IMR-90 (cell line): Measurements from ENCODE around the gene SH3RF1. TPM values are rescaled to one million over a fixed set of nuclear protein-coding genes. Genes with fewer than 3 reads are reported as not detected.

ENCODE experiments used
- ATAC-seq: fragments of 200-7000 bp; cut with Tn5 transposase; 2 replicates; pipeline ENCODE4 v1.9.1; 2020; ENCODE audit warnings: low read depth, mild to moderate bottlenecking, moderate library complexity
- BruUV-seq: library from RNA; stranded (reverse); fragments of 400-500 nt; replicated peaks from 2 replicates; lab custom pipeline; 2021; lab: Mats Ljungman, UMichigan
- CTCF ChIA-PET: fragments of 300-600 bp; formaldehyde crosslinking; extraction: SDS; loops from one replicate; lab custom pipeline; 2021; ENCODE audit warnings: antibody characterized with exemption; lab: Yijun Ruan, JAX
- POLR2A ChIA-PET: fragments of 300-600 bp; sonication (Branson Sonifier 250); formaldehyde crosslinking; loops from one replicate; lab custom pipeline; 2022; ENCODE audit warnings: antibody characterized with exemption; ENCODE audit not compliant: unreplicated experiment; lab: Charles Lee
- DNase-seq: peaks from one replicate; pipeline ENCODE4 v3.0.0; 2013
- H2AFZ ChIP-seq: replicated peaks from 2 replicates; pipeline ENCODE3; 2013; ENCODE audit warnings: low read length, mild to moderate bottlenecking; ENCODE audit not compliant: poor library complexity
- H2AK5ac ChIP-seq: 2 replicates; pipeline ENCODE4 v1.6.1; 2013; ENCODE audit warnings: low read depth, low read length, inconsistent platforms
- H2AK9ac ChIP-seq: replicated peaks from 2 replicates; pipeline ENCODE3; 2013; ENCODE audit warnings: mild to moderate bottlenecking, low read depth, low read length, moderate library complexity; ENCODE audit not compliant: poor library complexity
- H2BK120ac ChIP-seq: 2 replicates; pipeline ENCODE4 v1.6.1; 2013; ENCODE audit warnings: low read depth, low read length, inconsistent platforms
- H2BK15ac ChIP-seq: 3 replicates; pipeline ENCODE4 v1.6.1; 2013; ENCODE audit warnings: low read depth, low read length, inconsistent platforms
- H2BK20ac ChIP-seq: 2 replicates; pipeline ENCODE4 v1.6.1; 2013; ENCODE audit warnings: low read depth, mild to moderate bottlenecking, inconsistent platforms, low read length, moderate library complexity
- H2BK5ac ChIP-seq: 2 replicates; pipeline ENCODE4 v1.6.1; 2013; ENCODE audit warnings: mild to moderate bottlenecking, low read depth, low read length, inconsistent platforms; ENCODE audit not compliant: poor library complexity, severe bottlenecking
- H3K14ac ChIP-seq: replicated peaks from 2 replicates; pipeline ENCODE4 v1.6.1; 2013; ENCODE audit warnings: low read depth, low read length, inconsistent platforms
- H3K18ac ChIP-seq: 2 replicates; pipeline ENCODE4 v1.6.1; 2013; ENCODE audit warnings: low read depth, low read length, control low read depth
- H3K23ac ChIP-seq: 2 replicates; pipeline ENCODE4 v1.6.1; 2013; ENCODE audit warnings: low read depth, low read length, inconsistent platforms
- H3K27ac ChIP-seq: 2 replicates; pipeline ENCODE4 v1.5.1; 2013; ENCODE audit warnings: mild to moderate bottlenecking, control low read depth, low read length; ENCODE audit not compliant: insufficient read depth
- H3K27me3 ChIP-seq: 2 replicates; pipeline ENCODE4 v1.6.1; 2013; ENCODE audit warnings: low read length; ENCODE audit not compliant: control insufficient read depth, insufficient read depth
- H3K36me3 ChIP-seq: 2 replicates; pipeline ENCODE4 v1.6.1; 2013; ENCODE audit warnings: low read length, mixed read lengths; ENCODE audit not compliant: control insufficient read depth, insufficient read depth
- H3K4ac ChIP-seq: 2 replicates; pipeline ENCODE4 v1.6.1; 2013; ENCODE audit warnings: low read depth, low read length, inconsistent platforms
- H3K4me1 ChIP-seq: 2 replicates; pipeline ENCODE4 v1.6.1; 2013; ENCODE audit warnings: low read length, mixed read lengths; ENCODE audit not compliant: control insufficient read depth, insufficient read depth
- H3K4me2 ChIP-seq: 2 replicates; pipeline ENCODE4 v1.6.1; 2013; ENCODE audit warnings: low read depth, mild to moderate bottlenecking, control low read depth, low read length, moderate library complexity
- H3K4me3 ChIP-seq: 2 replicates; pipeline ENCODE4 v1.5.1; 2013; ENCODE audit warnings: low read depth, mild to moderate bottlenecking, control low read depth, low read length, moderate library complexity; ENCODE audit not compliant: insufficient read depth
- H3K56ac ChIP-seq: 2 replicates; pipeline ENCODE4 v1.6.1; 2013; ENCODE audit warnings: low read length, inconsistent platforms; ENCODE audit not compliant: insufficient read depth; ENCODE audit errors: extremely low read depth
- H3K79me1 ChIP-seq, 2 experiments: 2 replicates each; pipeline ENCODE4 v1.6.1; 2013; ENCODE audit warnings: low read length in 2 of 2, inconsistent platforms in 1 of 2, low read depth in 1 of 2
- H3K9ac ChIP-seq: 2 replicates; pipeline ENCODE4 v1.6.1; 2013; ENCODE audit warnings: low read depth, low read length, control low read depth
- H3K9me1 ChIP-seq: 2 replicates; pipeline ENCODE4 v1.6.1; 2013; ENCODE audit warnings: low read length, inconsistent platforms; ENCODE audit not compliant: insufficient read depth
- H3K9me3 ChIP-seq: 2 replicates; pipeline ENCODE4 v1.6.1; 2013; ENCODE audit warnings: low read length; ENCODE audit not compliant: control insufficient read depth, insufficient read depth
- H4K20me1 ChIP-seq: 2 replicates; pipeline ENCODE4 v1.6.1; 2013; ENCODE audit warnings: low read length, inconsistent platforms; ENCODE audit not compliant: insufficient read depth
- H4K5ac ChIP-seq: 2 replicates; pipeline ENCODE4 v1.6.1; 2013; ENCODE audit warnings: mild to moderate bottlenecking, low read depth, low read length, control low read depth
- H4K8ac ChIP-seq, 2 experiments: 2 replicates each; pipeline ENCODE4 v1.6.1; 2013; ENCODE audit warnings: low read depth in 2 of 2, low read length in 2 of 2, control low read depth in 1 of 2, inconsistent platforms in 1 of 2
- H4K91ac ChIP-seq: 2 replicates; pipeline ENCODE4 v1.6.1; 2013; ENCODE audit warnings: low read depth, low read length, inconsistent platforms; ENCODE audit not compliant: insufficient read depth
- BHLHE40 ChIP-seq: fragments of 150-350 bp; IDR thresholded peaks from 2 replicates; pipeline ENCODE4 v1.6.1; 2016; ENCODE audit warnings: mild to moderate bottlenecking, low read depth, low read length
- CEBPB ChIP-seq: IDR thresholded peaks from 2 replicates; pipeline ENCODE4 v1.6.1; 2012; ENCODE audit warnings: low read depth, low read length, improper control_type of control experiment
- CHD1 ChIP-seq: IDR thresholded peaks from 2 replicates; pipeline ENCODE4 v1.6.1; 2012; ENCODE audit warnings: low read depth, low read length, improper control_type of control experiment
- CTCF ChIP-seq: conservative IDR thresholded peaks from 2 replicates; pipeline ENCODE4 v1.5.1; 2012; ENCODE audit warnings: mild to moderate bottlenecking, low read depth, low read length, improper control_type of control experiment
- ELK1 ChIP-seq: fragments of 150-350 bp; IDR thresholded peaks from 2 replicates; pipeline ENCODE4 v1.6.1; 2016; ENCODE audit warnings: low read depth, mild to moderate bottlenecking, low read length, moderate library complexity, borderline replicate concordance
- FOS ChIP-seq: fragments of 150-350 bp; IDR thresholded peaks from 2 replicates; pipeline ENCODE4 v1.6.1; 2016; ENCODE audit warnings: low read depth, low read length
- MAFK ChIP-seq: IDR thresholded peaks from 2 replicates; pipeline ENCODE4 v1.6.1; 2012; ENCODE audit warnings: low read depth, low read length, improper control_type of control experiment
- MAZ ChIP-seq: IDR thresholded peaks from 2 replicates; pipeline ENCODE4 v1.6.1; 2012; ENCODE audit warnings: low read depth, mild to moderate bottlenecking, low read length, improper control_type of control experiment, moderate library complexity, borderline replicate concordance
- MXI1 ChIP-seq: IDR thresholded peaks from 2 replicates; pipeline ENCODE4 v1.6.1; 2012; ENCODE audit warnings: low read depth, mild to moderate bottlenecking, low read length, moderate library complexity, borderline replicate concordance
- NFE2L2 ChIP-seq: fragments of 150-350 bp; IDR thresholded peaks from 2 replicates; pipeline ENCODE4 v1.6.1; 2016; ENCODE audit warnings: low read depth, mild to moderate bottlenecking, low read length
- RAD21 ChIP-seq: IDR thresholded peaks from 2 replicates; pipeline ENCODE4 v1.6.1; 2012; ENCODE audit warnings: low read length, improper control_type of control experiment
- RCOR1 ChIP-seq: IDR thresholded peaks from 2 replicates; pipeline ENCODE4 v1.6.1; 2012; ENCODE audit warnings: mild to moderate bottlenecking, low read length, improper control_type of control experiment; ENCODE audit not compliant: insufficient replicate concordance
- RFX5 ChIP-seq: IDR thresholded peaks from 2 replicates; pipeline ENCODE4 v1.8.0; 2012; ENCODE audit warnings: low read depth, mild to moderate bottlenecking, low read length, moderate library complexity
- SMC3 ChIP-seq: fragments of 150-350 bp; IDR thresholded peaks from 2 replicates; pipeline ENCODE4 v1.6.1; 2016; ENCODE audit warnings: low read depth, mild to moderate bottlenecking, antibody characterized with exemption, low read length, moderate library complexity
- USF2 ChIP-seq: fragments of 150-350 bp; IDR thresholded peaks from 2 replicates; pipeline ENCODE4 v1.6.1; 2017; ENCODE audit warnings: mild to moderate bottlenecking, antibody characterized with exemption, low read length, low read depth
- WGBS, 2 experiments: methylation state at CpG; one replicate each; pipeline versions ENCODE4 v1.1.5 to v1.1.7; 2013; ENCODE audit warnings: missing lambda C conversion rate in 2 of 2; ENCODE audit not compliant: insufficient read length in 1 of 2; ENCODE audit errors: extremely low coverage in 2 of 2; 5-methylcytosine and 5-hydroxymethylcytosine counted together
- dilution Hi-C: fragments of 300-500 bp; cut with HindIII; formaldehyde crosslinking; loops from one replicate; pipeline ENCODE4 v1.14.3; 2018; ENCODE audit warnings: low sequenced_read_pairs; ENCODE audit not compliant: unreplicated experiment
- in situ Hi-C: fragments of 300-500 bp; cut with MboI; formaldehyde crosslinking; loops from 3 replicates; pipeline ENCODE4 v1.14.3; 2019; ENCODE audit warnings: low sequenced_read_pairs, inconsistent platforms, mixed read lengths
- intact Hi-C: fragments of 100-400 bp; cut with micrococcal nuclease; formaldehyde crosslinking; loops from 2 replicates; pipeline ENCODE4 v1.10.0; 2022
- polyA plus RNA-seq, 3 experiments: library from polyadenylated mRNA; depleted of rRNA; stranded (reverse); fragments of >200 nt; gene quantifications; 2 replicates each; pipeline ENCODE4 v1.2.3, GENCODE V29; 2012; ENCODE audit warnings: low replicate concordance in 1 of 3
- total RNA-seq: library from RNA; depleted of rRNA; stranded (reverse); fragments of >200 nt; gene quantifications from 2 replicates; pipeline ENCODE4 v1.2.3, GENCODE V29; 2012

Gene SH3RF1
- total and polyA plus RNA-seq, 2 of the 4 experiments (the other 2 are of a cell fraction), result 22.0 to 29.8 TPM

- Histone ChIP-seq H4K8ac (no peak overlapping the region), H3K23ac (0 out of 2 replicates have a peak overlapping the region, but pooled peaks have one; percentile 8), H2BK5ac (no peak overlapping the region), H3K4me1 (peaks cover under 1% of the 10 kb centered on the region; the same call in 1 of the 2 replicates), H3K79me1 (peaks cover 41 to 54% of the 10 kb centered on the region in 2 experiments), H3K9ac (no peak overlapping the region), H3K27me3 (no peaks in the 10 kb centered on the region), H3K14ac (no peak overlapping the region), H3K56ac (no peak overlapping the region), H3K9me1 (peaks cover 9% of the 10 kb centered on the region), H3K27ac (no peak overlapping the region), H2BK15ac (no peak overlapping the region), H3K9me3 (no peaks in the 10 kb centered on the region), H4K20me1 (peaks cover under 1% of the 10 kb centered on the region; the same call in 1 of the 2 replicates), H2BK120ac (no peak overlapping the region), H3K36me3 (peaks cover 27% of the 10 kb centered on the region), H3K4ac (no peak overlapping the region), H3K4me2 (no peak overlapping the region), H2AFZ (no peak overlapping the region), H2AK5ac (no peak overlapping the region), H3K18ac (no peak overlapping the region), H2BK20ac (no peak overlapping the region), H4K91ac (no peak overlapping the region), H4K5ac (no peak overlapping the region), H3K4me3 (no peak overlapping the region), H2AK9ac (no peak overlapping the region)
- no CpG with 5 or more reads among the region's 2 CpGs for WGBS, 2 experiments
- POLR2A ChIA-PET, result interaction anchor here (0.6 kb wide), 1 partner anchor 401 kb away, joined by 3 read pairs; no protein-coding TSS in a partner anchor
- in situ Hi-C loops, result no loop called here
- no TSS peak for BruUV-seq
- CTCF ChIA-PET, result interaction anchor here (1.4 kb wide), 1 partner anchor 10 kb away, joined by 3 read pairs; no protein-coding TSS in a partner anchor
- ATAC-seq, result no peak
- DNase-seq, result no peak
- intact Hi-C loops, result no loop called here
- dilution Hi-C loops, result no loop called here
- TF ChIP-seq RFX5, result no peak
- no peak for TF ChIP-seq CTCF
- no peak for TF ChIP-seq SMC3
- no peak for TF ChIP-seq MAZ
- no peak for TF ChIP-seq MAFK
- no peak for TF ChIP-seq RAD21
- no peak for TF ChIP-seq NFE2L2
- no peak for TF ChIP-seq CHD1
- no peak for TF ChIP-seq BHLHE40
- TF ChIP-seq CEBPB, result no peak
- TF ChIP-seq RCOR1, result no peak
- no peak for TF ChIP-seq USF2
- no peak for TF ChIP-seq FOS
- TF ChIP-seq ELK1, result no peak
- TF ChIP-seq MXI1, result no peak
Measured at GRCh38 chr4:169109035-169109675, 161.6 kb downstream of the SH3RF1 start.
